Common myeloid progenitor, CD34-positive (primary cell): ENCODE measurements around the gene MED9.

Experiments used
- CTCF ChIA-PET: fragments of 350-600 bp; sonication (Branson Sonifier 250); formaldehyde crosslinking; loops from one replicate; lab custom pipeline; 2021; ENCODE audit warnings: antibody characterized with exemption; lab: Charles Lee
- POLR2A ChIA-PET: fragments of 350-600 bp; sonication (Branson Sonifier 250); formaldehyde crosslinking; loops from one replicate; lab custom pipeline; 2021; ENCODE audit warnings: antibody characterized with exemption; lab: Charles Lee
- DNase-seq, 3 donors: peaks; one replicate each; pipeline versions ENCODE4 v3.0.0 to v3.0.0-alpha.2; 2013
- H3K27ac ChIP-seq, 2 experiments: 1 replicate in 1 of 2; 2 replicates in 1 of 2; pipeline ENCODE4 v1.7.0; 2013; ENCODE audit warnings: inconsistent platforms in 2 of 2, low read length in 2 of 2, mild to moderate bottlenecking in 2 of 2, low read depth in 1 of 2, moderate library complexity in 1 of 2; ENCODE audit not compliant: severe bottlenecking in 2 of 2, insufficient read depth in 1 of 2, poor library complexity in 1 of 2
- H3K27me3 ChIP-seq, 5 experiments: replicated peaks in 2 of 5; 1 replicate in 3 of 5; 2 replicates in 2 of 5; pipeline versions ENCODE4 v1.6.1 to v1.7.0; 2013; ENCODE audit warnings: low read length in 4 of 5, mild to moderate bottlenecking in 2 of 5, moderate library complexity in 2 of 5, inconsistent platforms in 1 of 5; ENCODE audit not compliant: insufficient read depth in 5 of 5, control insufficient read depth in 4 of 5
- H3K36me3 ChIP-seq, 4 experiments: 1 replicate in 2 of 4; 2 replicates in 2 of 4; pipeline versions ENCODE4 v1.6.1 to v1.7.0; 2013; ENCODE audit warnings: low read length in 3 of 4, control low read depth in 1 of 4, mild to moderate bottlenecking in 1 of 4; ENCODE audit not compliant: control insufficient read depth in 4 of 4, insufficient read depth in 4 of 4
- H3K4me1 ChIP-seq, 4 experiments: 1 replicate in 3 of 4; 2 replicates in 1 of 4; pipeline versions ENCODE4 v1.6.1 to v1.7.1; 2013; ENCODE audit warnings: low read length in 3 of 4, mild to moderate bottlenecking in 3 of 4, control low read depth in 1 of 4, inconsistent platforms in 1 of 4, moderate library complexity in 1 of 4; ENCODE audit not compliant: control insufficient read depth in 4 of 4, insufficient read depth in 4 of 4; ENCODE audit errors: control extremely low read depth in 1 of 4
- H3K4me3 ChIP-seq, 7 experiments: 1 replicate in 4 of 7; 2 replicates in 3 of 7; pipeline versions ENCODE4 v1.5.1 to v1.7.0; 2013; ENCODE audit warnings: mild to moderate bottlenecking in 7 of 7, low read length in 6 of 7, moderate library complexity in 6 of 7, inconsistent platforms in 2 of 7, low read depth in 2 of 7, control low read depth in 1 of 7; ENCODE audit not compliant: insufficient read depth in 4 of 7, control insufficient read depth in 1 of 7; ENCODE audit errors: extremely low read depth in 1 of 7
- H3K9me3 ChIP-seq, 5 experiments: 1 replicate in 4 of 5; 2 replicates in 1 of 5; pipeline versions ENCODE4 v1.6.1 to v1.7.1; 2013; ENCODE audit warnings: low read length in 4 of 5, mild to moderate bottlenecking in 2 of 5, inconsistent platforms in 1 of 5, low read depth in 1 of 5, moderate library complexity in 1 of 5; ENCODE audit not compliant: control insufficient read depth in 4 of 5, insufficient read depth in 2 of 5; ENCODE audit errors: control extremely low read depth in 1 of 5
- WGBS: methylation state at CpG from one replicate; pipeline ENCODE4 v1.1.5; 2013; ENCODE audit not compliant: insufficient coverage; 5-methylcytosine and 5-hydroxymethylcytosine counted together

MED9 gene

GRCh38 chr17:17500999-17501605 is 24.3 kb downstream of the MED9 start:
- ChIA-PET POLR2A (no interaction called here), CTCF (interaction anchor here (0.7 to 3.1 kb wide), 6 partner anchors 9 to 156 kb away, joined by 3 to 18 read pairs (median 3); no protein-coding TSS in a partner anchor)
- Histone ChIP-seq H3K27ac (no peak overlapping the region), H3K4me3 (no peak overlapping the region), H3K9me3 (no peaks in the 10 kb centered on the region), H3K36me3 (no peaks in the 10 kb centered on the region), H3K4me1 (peaks cover 0 to 8% (median 7%) of the 10 kb centered on the region in 4 experiments), H3K27me3 (peaks cover 0 to under 1% (median 0%) of the 10 kb centered on the region in 5 experiments)
- no peak for DNase-seq
- 61% methylated on average over 8 of the region's 14 CpGs for WGBS

- no peak for DNase-seq
- POLR2A ChIA-PET = no interaction called here
- H3K9me3 ChIP-seq = no peaks in the 10 kb centered on the region
- CTCF ChIA-PET = no interaction called here
- peaks cover 0 to 9% (median 2%) of the 10 kb centered on the region in 4 experiments for H3K4me1 ChIP-seq
- no peak overlapping the region for H3K27ac ChIP-seq
- H3K36me3 ChIP-seq = no peaks in the 10 kb centered on the region
- H3K4me3 ChIP-seq = no peak overlapping the region
- 96% methylated on average over 20 of the region's 21 CpGs for WGBS
- no peaks in the 10 kb centered on the region for H3K27me3 ChIP-seq
Measured at GRCh38 chr17:17502741-17503565, 26.2 kb downstream of the MED9 start.

GRCh38 chr17:17503566-17504130 is 26.8 kb downstream of the MED9 start:
- ChIA-PET POLR2A (no interaction called here), CTCF (no interaction called here)
- Histone ChIP-seq H3K9me3 (no peaks in the 10 kb centered on the region), H3K4me1 (peaks cover 0 to 9% (median 2%) of the 10 kb centered on the region in 4 experiments), H3K27ac (no peak overlapping the region), H3K27me3 (no peaks in the 10 kb centered on the region), H3K36me3 (no peaks in the 10 kb centered on the region), H3K4me3 (no peak overlapping the region)
- WGBS = 93% methylated on average over 4 of the region's 7 CpGs
- no peak for DNase-seq

GRCh38 chr17:17504341-17505140 is 27.7 kb downstream of the MED9 start:
- H3K9me3 ChIP-seq = no peaks in the 10 kb centered on the region
- POLR2A ChIA-PET = no interaction called here
- peaks cover 0 to 15% (median 7%) of the 10 kb centered on the region in 4 experiments for H3K4me1 ChIP-seq
- H3K27me3 ChIP-seq = no peaks in the 10 kb centered on the region
- H3K36me3 ChIP-seq = no peaks in the 10 kb centered on the region
- DNase-seq = no peak
- no peak overlapping the region for H3K4me3 ChIP-seq
- 91% methylated on average over 20 of the region's 20 CpGs for WGBS
- CTCF ChIA-PET = interaction anchor here (0.8 to 1.3 kb wide), 3 partner anchors 14 to 138 kb away, joined by 3 to 5 read pairs (median 4); no protein-coding TSS in a partner anchor
- no peak overlapping the region for H3K27ac ChIP-seq

- Histone ChIP-seq H3K27me3 (no peaks in the 10 kb centered on the region), H3K36me3 (no peaks in the 10 kb centered on the region), H3K9me3 (no peaks in the 10 kb centered on the region), H3K27ac (no peak overlapping the region), H3K4me3 (no peak overlapping the region), H3K4me1 (peaks cover 0 to 21% (median 12%) of the 10 kb centered on the region in 4 experiments)
- WGBS = 100% methylated on average over 3 of the region's 5 CpGs
- no peak for DNase-seq
- ChIA-PET POLR2A (no interaction called here), CTCF (interaction anchor here (0.8 to 2.3 kb wide), 5 partner anchors 14 to 150 kb away, joined by 3 to 6 read pairs (median 4); no protein-coding TSS in a partner anchor)
Measured at GRCh38 chr17:17505151-17505550, 28.4 kb downstream of the MED9 start.

- POLR2A ChIA-PET = no interaction called here
- H3K27me3 ChIP-seq = no peaks in the 10 kb centered on the region
- no peaks in the 10 kb centered on the region for H3K9me3 ChIP-seq
- peaks cover 0 to 27% (median 18%) of the 10 kb centered on the region in 4 experiments for H3K4me1 ChIP-seq
- 92% methylated on average over 21 of the region's 22 CpGs for WGBS
- no peak for DNase-seq
- CTCF ChIA-PET = interaction anchor here (1.0 to 2.3 kb wide), 3 partner anchors 16 to 151 kb away, joined by 3 to 6 read pairs (median 3); no protein-coding TSS in a partner anchor
- no peak overlapping the region for H3K27ac ChIP-seq
- no peaks in the 10 kb centered on the region for H3K36me3 ChIP-seq
- no peak overlapping the region for H3K4me3 ChIP-seq
Measured at GRCh38 chr17:17505610-17506171, 28.9 kb downstream of the MED9 start.
